ENCODE measurements around the gene HESX1. TPM values are rescaled to one million over a fixed set of nuclear protein-coding genes. Genes with fewer than 3 reads are reported as not detected.

The HESX1 gene
- total RNA-seq, 1 donor from 2014 or later: 1.2 TPM

DNA sequence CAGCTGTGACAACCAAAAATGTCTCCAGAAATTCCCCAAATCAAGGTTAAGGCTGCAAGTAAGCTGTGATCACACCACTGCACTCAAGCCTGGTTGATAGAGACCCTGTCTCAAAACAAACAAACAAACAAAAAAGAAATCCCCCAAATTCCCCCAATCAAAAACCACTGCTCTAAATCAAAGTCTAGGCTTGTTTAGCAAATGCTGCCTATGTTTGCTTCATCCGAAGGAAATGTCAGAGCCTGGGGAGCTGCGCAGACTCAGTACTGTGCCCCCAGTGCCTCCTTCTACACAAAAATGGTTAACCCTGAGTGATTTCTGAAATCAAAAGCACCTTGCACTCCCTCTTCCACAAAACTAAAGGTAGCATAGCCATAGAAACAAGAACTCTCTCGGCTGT lies 48.0 kb downstream of the HESX1 start:
- no peak overlapping the region for H3K27ac ChIP-seq
- no peaks in the 10 kb centered on the region for H3K27me3 ChIP-seq
- no peaks in the 10 kb centered on the region for H3K36me3 ChIP-seq
- ATAC-seq (no peak), DNase-seq (no peak)
- no peak overlapping the region for H3K4me3 ChIP-seq
- no peak for TF ChIP-seq CTCF (IDR thresholded peaks at IDR 0.05)
- no peaks in the 10 kb centered on the region for H3K9me3 ChIP-seq
- intact Hi-C loops (cut with DNase I): no loop called here
- no peaks in the 10 kb centered on the region for H3K4me1 ChIP-seq

GRCh38 chr3:57151021-57151449 lies 48.7 kb downstream of the HESX1 start:
- ATAC-seq: no peak
- no peak overlapping the region for H3K27ac ChIP-seq
- no peaks in the 10 kb centered on the region for H3K27me3 ChIP-seq
- TF ChIP-seq CTCF (IDR thresholded peaks at IDR 0.05): no peak
- intact Hi-C loops (cut with DNase I): no loop called here
- H3K9me3 ChIP-seq: no peaks in the 10 kb centered on the region
- H3K36me3 ChIP-seq: no peaks in the 10 kb centered on the region
- DNase-seq: no peak
- H3K4me3 ChIP-seq: no peak overlapping the region
- no peaks in the 10 kb centered on the region for H3K4me1 ChIP-seq

- Histone ChIP-seq H3K4me3 (no peak overlapping the region), H3K27ac (no peak overlapping the region), H3K9me3 (no peaks in the 10 kb centered on the region), H3K27me3 (no peaks in the 10 kb centered on the region), H3K36me3 (no peaks in the 10 kb centered on the region), H3K4me1 (no peaks in the 10 kb centered on the region)
- ATAC-seq: no peak
- no peak for DNase-seq
- intact Hi-C loops (cut with DNase I): no loop called here
- no peak for TF ChIP-seq CTCF (IDR thresholded peaks at IDR 0.05)
Measured at GRCh38 chr3:57150113-57150581, 49.6 kb downstream of the HESX1 start.

Other genes with a start within 250 kb of the HESX1 start
- 0.38 TPM for gene SPATA12, start 139.3 kb downstream of the HESX1 start, total RNA-seq
- 1.1 TPM for gene IL17RD, start 34.6 kb downstream of the HESX1 start, total RNA-seq
- 42.8 TPM for gene APPL1, start 27.8 kb upstream of the HESX1 start, total RNA-seq
- gene ASB14, start 92.7 kb upstream of the HESX1 start, total RNA-seq: not detected